Keratinocyte (primary cell): ENCODE results near the gene APEX2. TPM values are rescaled to one million over a fixed set of nuclear protein-coding genes. Genes with fewer than 3 reads are reported as not detected.
A peak's percentile ranks its signal among the peaks of the same experiment; 100 is the strongest.

Experiments
- DNase-seq: peaks from one replicate; pipeline ENCODE4 v3.0.0-alpha.2; 2011; ENCODE audit warnings: low read depth, missing footprints, low spot score
- FAIRE-seq: peaks from 2 replicates; lab custom pipeline; 2011; peaks lifted over from hg19 to GRCh38; lab: Jason Lieb, UNC
- H2AFZ ChIP-seq: 2 replicates; pipeline ENCODE4 v1.6.0; 2012; ENCODE audit warnings: low read length, control low read depth, inconsistent platforms; ENCODE audit not compliant: control insufficient read depth
- H3K27ac ChIP-seq: 2 replicates; pipeline ENCODE4 v1.5.1; 2011; ENCODE audit warnings: low read length; ENCODE audit not compliant: control insufficient read depth, insufficient read depth
- H3K27me3 ChIP-seq: 3 replicates; pipeline ENCODE4 v1.6.0; 2011; ENCODE audit warnings: low read length; ENCODE audit not compliant: control insufficient read depth, insufficient read depth; ENCODE audit errors: extremely low read depth
- H3K36me3 ChIP-seq, 2 experiments: 2 replicates in 1 of 2; 3 replicates in 1 of 2; pipeline ENCODE4 v1.5.1; 2011; ENCODE audit warnings: low read length in 2 of 2, mild to moderate bottlenecking in 1 of 2; ENCODE audit not compliant: control insufficient read depth in 2 of 2, insufficient read depth in 2 of 2; ENCODE audit errors: extremely low read depth in 1 of 2
- H3K4me1 ChIP-seq: 3 replicates; pipeline ENCODE4 v1.5.1; 2011; ENCODE audit warnings: low read length; ENCODE audit not compliant: control insufficient read depth, insufficient read depth; ENCODE audit errors: extremely low read depth
- H3K4me2 ChIP-seq: 3 replicates; pipeline ENCODE4 v1.6.0; 2011; ENCODE audit warnings: low read depth, low read length; ENCODE audit not compliant: control insufficient read depth, insufficient read depth; ENCODE audit errors: extremely low read depth
- H3K4me3 ChIP-seq, 3 experiments: fragments of 200-600 bp in 1 of 3; sonication (generic) in 1 of 3; 2 replicates in 2 of 3; 3 replicates in 1 of 3; pipeline ENCODE4 v1.5.1; 2011 to 2016; ENCODE audit warnings: low read length in 3 of 3, mild to moderate bottlenecking in 3 of 3, control low read depth in 2 of 3, inconsistent platforms in 1 of 3, low read depth in 1 of 3, mixed read lengths in 1 of 3, mixed run types in 1 of 3, moderate library complexity in 1 of 3; ENCODE audit not compliant: control insufficient read depth in 2 of 3, insufficient read depth in 2 of 3; ENCODE audit errors: extremely low read depth in 1 of 3
- H3K79me2 ChIP-seq: 2 replicates; pipeline ENCODE4 v1.6.0; 2012; ENCODE audit warnings: low read length; ENCODE audit not compliant: control insufficient read depth, insufficient read depth
- H3K9ac ChIP-seq: 3 replicates; pipeline ENCODE4 v1.6.0; 2011; ENCODE audit warnings: low read length; ENCODE audit not compliant: control insufficient read depth, insufficient read depth; ENCODE audit errors: extremely low read depth
- H3K9me1 ChIP-seq: 3 replicates; pipeline ENCODE4 v1.6.0; 2011; ENCODE audit warnings: low read length; ENCODE audit not compliant: control insufficient read depth, insufficient read depth; ENCODE audit errors: extremely low read depth
- H3K9me3 ChIP-seq: 2 replicates; pipeline ENCODE4 v1.5.1; 2012; ENCODE audit warnings: low read depth, low read length; ENCODE audit not compliant: control insufficient read depth
- H4K20me1 ChIP-seq: 3 replicates; pipeline ENCODE4 v1.6.0; 2011; ENCODE audit warnings: low read length; ENCODE audit not compliant: control insufficient read depth, insufficient read depth; ENCODE audit errors: extremely low read depth
- EZH2 ChIP-seq: IDR thresholded peaks from one replicate; pipeline ENCODE4 v1.6.1; 2012; ENCODE audit warnings: inconsistent platforms, mild to moderate bottlenecking, low read length, moderate library complexity
- dilution Hi-C: fragments of 300-500 bp; cut with MboI; formaldehyde crosslinking; loops from one replicate; pipeline ENCODE4 v1.7.0; 2020; ENCODE audit warnings: low sequenced_read_pairs; ENCODE audit not compliant: extremely low pct_ligation_motif_present
- polyA plus RNA-seq, 5 experiments: library from polyadenylated mRNA; depleted of rRNA in 3 of 5; stranded (reverse) in 3 of 5; stranded (forward) in 1 of 5; unstranded in 1 of 5; fragments of >200 nt; gene quantifications; 1 replicate in 1 of 5; 2 replicates in 3 of 5; 3 replicates in 1 of 5; pipeline versions ENCODE4 v1.2.1 to v1.2.3, GENCODE V29; 2011 to 2012; ENCODE audit warnings: missing spikeins in 2 of 5, low read depth in 1 of 5, low replicate concordance in 1 of 5
- TF ChIP-seq, protein P1 (sequence below), 3 experiments: IDR thresholded peaks in 1 of 3; conservative IDR thresholded peaks in 1 of 3; optimal IDR thresholded peaks in 1 of 3; 2 replicates in 2 of 3; 3 replicates in 1 of 3; pipeline versions ENCODE3 to v1.5.1; 2011; ENCODE audit warnings: low read length in 3 of 3, mild to moderate bottlenecking in 3 of 3, moderate library complexity in 2 of 3, control low read depth in 1 of 3, inconsistent platforms in 1 of 3; ENCODE audit not compliant: insufficient read depth in 2 of 3; ENCODE audit errors: extremely low read depth in 1 of 3

The APEX2 gene
- polyA plus RNA-seq, 1 donor (not counting 4 experiments of a cell fraction or from before 2014, with no cell fraction given), result 29.0 TPM

DNA sequence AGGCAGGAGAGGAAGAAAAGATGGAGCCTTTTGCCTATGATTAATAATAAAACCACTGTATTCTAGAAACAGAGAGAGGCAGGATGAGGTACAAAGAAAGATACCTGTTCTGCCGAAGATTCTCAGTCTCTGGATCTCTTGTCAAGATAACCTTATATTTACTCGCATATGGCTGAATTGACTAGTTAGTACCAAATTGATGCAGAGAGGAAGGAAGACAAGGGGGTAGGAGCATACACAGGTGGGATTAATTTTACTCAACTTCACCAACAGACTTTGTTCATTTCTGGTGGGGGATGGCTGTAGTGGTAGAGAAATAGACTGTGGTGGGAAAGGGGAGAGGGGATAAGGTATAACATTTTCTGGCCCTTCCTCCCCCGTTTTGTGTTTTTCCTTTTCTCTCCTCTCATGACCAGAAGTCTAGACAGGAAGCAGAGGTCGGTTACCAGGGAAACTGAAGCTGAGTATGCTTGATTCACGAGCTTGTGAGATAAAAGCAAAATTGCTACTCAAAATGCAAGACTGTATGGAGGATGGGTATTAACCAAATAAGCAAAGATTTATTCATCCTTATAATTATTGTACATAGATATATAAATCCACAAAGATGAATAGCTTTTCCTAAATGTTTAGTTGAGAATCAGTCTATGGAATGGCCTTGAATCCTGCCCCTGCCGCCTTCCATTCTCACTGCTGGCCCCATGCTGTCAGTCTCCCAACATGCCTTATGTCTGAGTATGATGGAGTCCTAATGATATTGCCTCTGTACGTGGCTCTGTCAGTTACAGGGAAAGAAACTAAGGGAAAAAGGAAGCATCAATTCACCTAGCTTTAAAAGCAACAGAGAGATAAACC is 56.9 kb downstream of the APEX2 start:
- no peaks in the 10 kb centered on the region for H3K79me2 ChIP-seq
- H3K27ac ChIP-seq, result no peak overlapping the region
- H3K9me1 ChIP-seq, result no peaks in the 10 kb centered on the region
- FAIRE-seq (no peak), DNase-seq (no peak)
- H3K4me1 ChIP-seq, result no peaks in the 10 kb centered on the region
- no peak for TF ChIP-seq EZH2
- TF ChIP-seq, protein P1, sequence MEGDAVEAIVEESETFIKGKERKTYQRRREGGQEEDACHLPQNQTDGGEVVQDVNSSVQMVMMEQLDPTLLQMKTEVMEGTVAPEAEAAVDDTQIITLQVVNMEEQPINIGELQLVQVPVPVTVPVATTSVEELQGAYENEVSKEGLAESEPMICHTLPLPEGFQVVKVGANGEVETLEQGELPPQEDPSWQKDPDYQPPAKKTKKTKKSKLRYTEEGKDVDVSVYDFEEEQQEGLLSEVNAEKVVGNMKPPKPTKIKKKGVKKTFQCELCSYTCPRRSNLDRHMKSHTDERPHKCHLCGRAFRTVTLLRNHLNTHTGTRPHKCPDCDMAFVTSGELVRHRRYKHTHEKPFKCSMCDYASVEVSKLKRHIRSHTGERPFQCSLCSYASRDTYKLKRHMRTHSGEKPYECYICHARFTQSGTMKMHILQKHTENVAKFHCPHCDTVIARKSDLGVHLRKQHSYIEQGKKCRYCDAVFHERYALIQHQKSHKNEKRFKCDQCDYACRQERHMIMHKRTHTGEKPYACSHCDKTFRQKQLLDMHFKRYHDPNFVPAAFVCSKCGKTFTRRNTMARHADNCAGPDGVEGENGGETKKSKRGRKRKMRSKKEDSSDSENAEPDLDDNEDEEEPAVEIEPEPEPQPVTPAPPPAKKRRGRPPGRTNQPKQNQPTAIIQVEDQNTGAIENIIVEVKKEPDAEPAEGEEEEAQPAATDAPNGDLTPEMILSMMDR (optimal IDR thresholded peaks at IDR 0.05 in 1 of 3, IDR thresholded peaks at IDR 0.05 in 1 of 3, conservative IDR thresholded peaks at IDR 0.05 in 1 of 3; ENCODE audit: extremely low read depth in 1 of 3, insufficient read depth in 2 of 3, low read length in 3 of 3), result no peak
- no peak overlapping the region for H3K4me2 ChIP-seq
- H3K4me3 ChIP-seq, result no peak overlapping the region
- H3K27me3 ChIP-seq, result no peaks in the 10 kb centered on the region
- dilution Hi-C loops, result no loop called here
- H3K9ac ChIP-seq, result no peak overlapping the region
- no peaks in the 10 kb centered on the region for H4K20me1 ChIP-seq
- no peaks in the 10 kb centered on the region for H3K36me3 ChIP-seq
- H3K9me3 ChIP-seq, result no peaks in the 10 kb centered on the region
- H2AFZ ChIP-seq, result no peak overlapping the region

DNA sequence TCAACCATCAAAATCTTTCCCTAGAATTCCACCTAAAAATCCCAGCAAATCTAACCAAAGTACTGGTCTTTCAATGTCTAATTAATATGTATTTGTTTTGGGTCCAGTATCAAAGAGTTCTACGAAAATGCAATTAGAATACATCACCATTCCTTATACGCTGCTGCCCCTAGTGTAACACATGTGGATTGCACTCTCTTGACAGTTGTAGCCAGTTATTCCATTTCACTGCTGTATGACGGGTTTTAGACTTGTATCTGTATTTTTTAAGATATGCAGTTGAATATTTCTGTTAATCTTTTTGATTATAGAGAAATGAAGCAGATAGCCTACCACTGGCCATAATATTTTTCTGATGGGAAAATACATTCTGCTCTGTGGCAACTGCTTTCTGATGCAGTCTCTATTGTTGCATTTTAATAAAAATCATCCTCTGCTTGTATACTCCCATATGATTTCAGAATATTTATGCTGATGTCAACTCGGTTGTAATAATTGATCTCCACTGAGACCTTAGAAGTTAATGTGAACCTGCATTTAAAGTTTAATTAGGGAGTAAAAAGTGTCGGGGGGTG is 57.6 kb downstream of the APEX2 start:
- dilution Hi-C loops, result no loop called here
- H3K9me3 ChIP-seq, result no peaks in the 10 kb centered on the region
- no peak for DNase-seq
- no peak overlapping the region for H3K9ac ChIP-seq
- no peaks in the 10 kb centered on the region for H3K4me1 ChIP-seq
- no peaks in the 10 kb centered on the region for H3K79me2 ChIP-seq
- no peaks in the 10 kb centered on the region for H3K36me3 ChIP-seq
- no peaks in the 10 kb centered on the region for H3K9me1 ChIP-seq
- no peak overlapping the region for H3K4me2 ChIP-seq
- H2AFZ ChIP-seq, result no peak overlapping the region
- H3K27me3 ChIP-seq, result no peaks in the 10 kb centered on the region
- TF ChIP-seq, protein P1 (optimal IDR thresholded peaks at IDR 0.05 in 1 of 3, IDR thresholded peaks at IDR 0.05 in 1 of 3, conservative IDR thresholded peaks at IDR 0.05 in 1 of 3; ENCODE audit: extremely low read depth in 1 of 3, insufficient read depth in 2 of 3, low read length in 3 of 3), result peak; percentile 51 to 71 (median 70)
- TF ChIP-seq EZH2, result no peak
- no peak overlapping the region for H3K4me3 ChIP-seq
- no peak overlapping the region for H3K27ac ChIP-seq
- FAIRE-seq, result no peak
- H4K20me1 ChIP-seq, result no peaks in the 10 kb centered on the region

Other genes with a start within 250 kb of the APEX2 start
- 0.01 TPM in 1 of 3 replicates, not detected in the others for gene ITIH6, start 202.1 kb upstream of the APEX2 start, polyA plus RNA-seq
- gene MAGED2, start 192.6 kb upstream of the APEX2 start, polyA plus RNA-seq, result 77.5 to 116 TPM (median 85.9 TPM) in 3 replicates
- gene TRO, start 79.5 kb upstream of the APEX2 start, polyA plus RNA-seq, result 0.71 to 1.5 TPM (median 0.79 TPM) in 3 replicates
- 0.23 to 0.41 TPM (median 0.33 TPM) in 3 replicates for gene PFKFB1, start 6.2 kb upstream of the APEX2 start, polyA plus RNA-seq
- gene ALAS2, start 30.6 kb downstream of the APEX2 start, polyA plus RNA-seq, result not detected in 3 replicates
- not detected in 3 replicates for gene PAGE2B, start 74.7 kb downstream of the APEX2 start, polyA plus RNA-seq
- gene PAGE2, start 88.7 kb downstream of the APEX2 start, polyA plus RNA-seq, result not detected in 3 replicates
- not detected in 3 replicates for gene PAGE5, start 220.0 kb downstream of the APEX2 start, polyA plus RNA-seq